ENCODE measurements around the gene SAV1. TPM values are rescaled to one million over a fixed set of nuclear protein-coding genes. Genes with fewer than 3 reads are reported as not detected.
"Not testable (repeated sequence)": the region's sequence is repeated elsewhere in the genome, so short reads cannot be mapped to it uniquely, and the experiment has no call there.

Gene SAV1
- total RNA-seq, 1 experiment from 2014 or later, result 37.1 TPM

DNA sequence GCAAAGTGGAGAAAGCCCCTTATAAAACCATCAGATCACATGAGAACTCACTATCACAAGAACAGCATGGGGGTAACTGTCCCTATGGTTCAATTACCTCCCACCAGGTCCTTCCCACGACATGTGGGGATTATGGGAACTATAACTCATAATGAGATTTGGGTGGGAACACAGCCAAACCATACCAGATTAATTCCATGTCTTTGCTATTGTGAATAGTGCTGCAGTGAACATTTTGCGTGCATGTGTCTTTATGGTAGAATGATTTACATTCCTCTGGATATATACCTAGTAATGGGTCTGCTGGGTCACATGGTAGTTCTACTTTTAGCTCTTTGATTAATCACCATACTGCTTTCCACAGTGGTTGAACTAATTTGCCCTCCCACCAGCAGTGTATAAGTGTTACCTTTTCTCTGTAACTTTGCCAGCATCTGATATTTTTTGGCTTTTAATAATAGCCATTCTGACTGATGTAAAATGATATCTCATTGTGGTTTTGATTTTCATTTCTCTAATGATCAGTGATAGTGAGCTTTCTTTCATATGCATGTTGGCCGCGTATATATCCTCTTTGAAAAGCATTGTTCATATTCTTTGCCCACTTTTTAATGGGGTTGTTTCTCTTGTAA is 29.7 kb upstream of the SAV1 start:
- no peaks in the 10 kb centered on the region for H3K27me3 ChIP-seq (ENCODE audit: insufficient read depth, low read depth)
- TF ChIP-seq EZH2 (IDR thresholded peaks at IDR 0.05; ENCODE audit: low read depth), result no peak
- TF ChIP-seq, protein P1, sequence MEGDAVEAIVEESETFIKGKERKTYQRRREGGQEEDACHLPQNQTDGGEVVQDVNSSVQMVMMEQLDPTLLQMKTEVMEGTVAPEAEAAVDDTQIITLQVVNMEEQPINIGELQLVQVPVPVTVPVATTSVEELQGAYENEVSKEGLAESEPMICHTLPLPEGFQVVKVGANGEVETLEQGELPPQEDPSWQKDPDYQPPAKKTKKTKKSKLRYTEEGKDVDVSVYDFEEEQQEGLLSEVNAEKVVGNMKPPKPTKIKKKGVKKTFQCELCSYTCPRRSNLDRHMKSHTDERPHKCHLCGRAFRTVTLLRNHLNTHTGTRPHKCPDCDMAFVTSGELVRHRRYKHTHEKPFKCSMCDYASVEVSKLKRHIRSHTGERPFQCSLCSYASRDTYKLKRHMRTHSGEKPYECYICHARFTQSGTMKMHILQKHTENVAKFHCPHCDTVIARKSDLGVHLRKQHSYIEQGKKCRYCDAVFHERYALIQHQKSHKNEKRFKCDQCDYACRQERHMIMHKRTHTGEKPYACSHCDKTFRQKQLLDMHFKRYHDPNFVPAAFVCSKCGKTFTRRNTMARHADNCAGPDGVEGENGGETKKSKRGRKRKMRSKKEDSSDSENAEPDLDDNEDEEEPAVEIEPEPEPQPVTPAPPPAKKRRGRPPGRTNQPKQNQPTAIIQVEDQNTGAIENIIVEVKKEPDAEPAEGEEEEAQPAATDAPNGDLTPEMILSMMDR (conservative IDR thresholded peaks at IDR 0.05), result no peak
- BruUV-seq (replicated peaks), result no TSS peak
- H3K4me2 ChIP-seq, result no peak overlapping the region
- no peaks in the 10 kb centered on the region for H3K79me2 ChIP-seq (ENCODE audit: low read depth)
- POLR2A ChIA-PET (ENCODE audit: unreplicated experiment), result no interaction called here
- H3K4me3 ChIP-seq, result no peak overlapping the region
- intact Hi-C loops (cut with micrococcal nuclease; ENCODE audit: unreplicated experiment), result no loop called here
- H3F3A ChIP-seq (ENCODE audit: insufficient read depth, low read depth), result no peaks in the 10 kb centered on the region
- H2AFZ ChIP-seq, result no peak overlapping the region
- H3K9me2 ChIP-seq (ENCODE audit: insufficient read depth), result no peaks in the 10 kb centered on the region
- no peaks in the 10 kb centered on the region for H3K4me1 ChIP-seq (replicated peaks; ENCODE audit: insufficient read depth)
- no peaks in the 10 kb centered on the region for H4K20me1 ChIP-seq (ENCODE audit: insufficient read depth)
- H3K36me3 ChIP-seq (ENCODE audit: low read depth), result no peaks in the 10 kb centered on the region
- H3K27ac ChIP-seq, result no peak overlapping the region
- CTCF ChIA-PET, result no interaction called here
- no peak for DNase-seq
- H3K9me3 ChIP-seq (ENCODE audit: insufficient read depth, low read depth), result peaks cover 4% of the 10 kb centered on the region; the same call in 1 of the 2 replicates

DNA sequence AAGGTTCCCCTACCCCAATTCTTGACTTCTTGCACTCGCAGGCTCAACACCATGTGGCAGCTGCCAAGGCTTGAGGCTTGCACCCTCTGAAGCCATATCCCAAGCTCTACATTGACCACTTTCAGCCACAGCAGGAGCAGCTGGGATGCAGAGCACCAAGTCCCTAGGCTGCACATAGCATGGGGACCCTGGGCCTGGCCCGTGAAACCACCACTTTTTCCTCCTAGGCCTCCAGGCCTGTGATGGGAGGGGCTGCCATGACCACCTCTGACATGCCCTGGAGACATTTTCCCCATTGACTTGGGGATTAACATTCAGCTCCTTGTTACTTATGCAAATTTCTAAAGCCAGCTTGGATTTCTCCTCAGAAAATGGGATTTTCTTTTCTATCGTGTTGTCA is 26.2 kb upstream of the SAV1 start:
- H2AFZ ChIP-seq; intact Hi-C loops (cut with micrococcal nuclease; ENCODE audit: unreplicated experiment); H3K4me1 ChIP-seq (replicated peaks; ENCODE audit: insufficient read depth); H3K4me2 ChIP-seq; BruUV-seq (replicated peaks); H3K36me3 ChIP-seq (ENCODE audit: low read depth); DNase-seq; H3F3A ChIP-seq (ENCODE audit: insufficient read depth, low read depth); H3K9me2 ChIP-seq (ENCODE audit: insufficient read depth); H4K20me1 ChIP-seq (ENCODE audit: insufficient read depth); CTCF ChIA-PET; H3K27ac ChIP-seq; POLR2A ChIA-PET (ENCODE audit: unreplicated experiment); H3K79me2 ChIP-seq (ENCODE audit: low read depth); H3K4me3 ChIP-seq; H3K9me3 ChIP-seq (ENCODE audit: insufficient read depth, low read depth); H3K27me3 ChIP-seq (ENCODE audit: insufficient read depth, low read depth): not testable (repeated sequence)

DNA sequence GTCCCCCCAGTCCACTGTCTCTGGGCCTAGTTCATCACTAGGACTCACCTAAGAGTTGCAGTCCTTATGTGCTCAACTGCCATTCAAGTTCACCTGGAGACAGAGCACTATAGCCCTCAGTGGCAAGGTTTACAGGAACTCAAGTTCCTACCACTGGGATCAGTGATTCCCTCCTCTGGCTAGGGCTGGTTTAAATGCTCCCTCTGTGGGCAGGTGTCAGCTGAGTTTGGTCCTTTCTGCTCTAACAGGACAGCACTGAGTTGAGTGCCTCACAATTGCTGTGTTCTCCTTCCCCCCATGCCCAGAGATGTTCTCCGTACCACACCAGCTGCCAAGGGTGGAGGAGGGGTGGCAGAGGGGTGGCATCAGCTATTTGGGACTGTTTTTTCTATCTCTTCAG is 20.8 kb upstream of the SAV1 start:
- no TSS peak for BruUV-seq (replicated peaks)
- intact Hi-C loops (cut with micrococcal nuclease; ENCODE audit: unreplicated experiment), result no loop called here

More for the DNA sequence above, 20.8 kb upstream of the SAV1 start:
- Histone ChIP-seq H3K9me3 (ENCODE audit: insufficient read depth, low read depth) (no peaks in the 10 kb centered on the region; the same call in 1 of the 2 replicates), H3K4me1 (replicated peaks; ENCODE audit: insufficient read depth) (no peaks in the 10 kb centered on the region), H3K4me2 (no peak overlapping the region), H3K27ac (no peak overlapping the region), H3K79me2 (ENCODE audit: low read depth) (no peaks in the 10 kb centered on the region), H3K36me3 (ENCODE audit: low read depth) (no peaks in the 10 kb centered on the region), H3K9me2 (ENCODE audit: insufficient read depth) (no peaks in the 10 kb centered on the region), H4K20me1 (ENCODE audit: insufficient read depth) (no peaks in the 10 kb centered on the region), H3K4me3 (no peak overlapping the region), H2AFZ (no peak overlapping the region), H3K27me3 (ENCODE audit: insufficient read depth, low read depth) (no peaks in the 10 kb centered on the region), H3F3A (ENCODE audit: insufficient read depth, low read depth) (no peaks in the 10 kb centered on the region)
- TF ChIP-seq, protein P1 (conservative IDR thresholded peaks at IDR 0.05), result no peak
- TF ChIP-seq EZH2 (IDR thresholded peaks at IDR 0.05; ENCODE audit: low read depth), result no peak
- no peak for DNase-seq
- ChIA-PET POLR2A (ENCODE audit: unreplicated experiment) (no interaction called here), CTCF (no interaction called here)
